Sigmoid colon (tissue), 4 donors: ENCODE results near the gene CPA5.

Experiments used
- CTCF ChIP-seq, 4 experiments: fragments of 450-650 bp in 3 of 4; fragments of 200-600 bp in 1 of 4; IDR thresholded peaks; one replicate each; pipeline ENCODE4 v1.5.1; 2016 to 2019; ENCODE audit warnings: antibody characterized with exemption in 4 of 4, mild to moderate bottlenecking in 3 of 4, moderate library complexity in 2 of 4
- EP300 ChIP-seq, 4 donors: sonication (generic); formaldehyde crosslinking; IDR thresholded peaks; one replicate each; pipeline ENCODE4 v1.6.1; 2017; ENCODE audit warnings: antibody characterized with exemption in 4 of 4
- POLR2AphosphoS5 ChIP-seq, 4 donors: sonication (generic); formaldehyde crosslinking; IDR thresholded peaks; one replicate each; pipeline ENCODE4 v1.6.1; 2017; ENCODE audit warnings: antibody characterized with exemption in 4 of 4

- no peak for TF ChIP-seq CTCF (IDR thresholded peaks at IDR 0.05)
- no peak for TF ChIP-seq EP300 (IDR thresholded peaks at IDR 0.05)
- no peak for TF ChIP-seq POLR2AphosphoS5 (IDR thresholded peaks at IDR 0.05)
These were observed 14.8 kb downstream of the CPA5 start for GRCh38 chr7:130359276-130359857.
